ENCODE measurements around the gene TVP23C. TPM values are rescaled to one million over a fixed set of nuclear protein-coding genes. Genes with fewer than 3 reads are reported as not detected.

The TVP23C gene
- total and polyA plus RNA-seq, 2 of the 8 experiments (the other 6 are each of a cell fraction or from before 2014, with no cell fraction given), result 2.9 to 9.6 TPM

- H3K79me2 ChIP-seq (ENCODE audit: control insufficient read depth in 1 of 2, insufficient read depth in 2 of 2, low read length in 2 of 2), result no peaks in the 10 kb centered on the region
- FAIRE-seq (no peak), DNase-seq (ENCODE audit: low read depth in 1 of 2, low spot score in 2 of 2) (no peak)
- no peak overlapping the region for H2BK20ac ChIP-seq (ENCODE audit: low read length)
- 94% methylated on average over 2 of the region's 2 CpGs; no CpG with 5 or more reads in 1 of the 2 experiments for WGBS, 2 experiments (ENCODE audit: extremely low coverage in 1 of 2, insufficient coverage in 1 of 2, insufficient read length in 1 of 2, insufficient replicate concordance in 2 of 2, low coverage in 1 of 2, low lambda C conversion rate in 2 of 2, missing lambda C conversion rate in 1 of 2)
- no peak overlapping the region for H3K4me2 ChIP-seq (ENCODE audit: insufficient read depth in 1 of 2, low read depth in 2 of 2, low read length in 2 of 2)
- no peaks in the 10 kb centered on the region for H3K4me1 ChIP-seq (replicated peaks in 1 of 4; ENCODE audit: control insufficient read depth in 3 of 4, insufficient read depth in 4 of 4, low read length in 3 of 4)
- H3K4me3 ChIP-seq (ENCODE audit: extremely low read depth in 1 of 4, insufficient read depth in 2 of 4, low read depth in 3 of 4, low read length in 4 of 4), result no peak overlapping the region
- POLR2A ChIA-PET (ENCODE audit: partially characterized antibody), result interaction anchor here (0.7 kb wide), 1 partner anchor 30 kb away, joined by 3 read pairs; no protein-coding TSS in a partner anchor
- H3K9ac ChIP-seq (replicated peaks in 1 of 4; ENCODE audit: extremely low read depth in 1 of 4, low read depth in 3 of 4, low read length in 3 of 4), result no peak overlapping the region
- H3K27me3 ChIP-seq (replicated peaks in 1 of 4; ENCODE audit: control insufficient read depth in 3 of 4, extremely low read depth in 1 of 4, insufficient read depth in 3 of 4, low read length in 3 of 4), result no peaks in the 10 kb centered on the region
- no peak overlapping the region for H3K18ac ChIP-seq (ENCODE audit: extremely low read depth, low read length)
- peaks cover 2% of the 10 kb centered on the region; the same call in 1 of the 2 replicates for H3K79me1 ChIP-seq (ENCODE audit: low read depth, low read length)
- no peak overlapping the region for H4K5ac ChIP-seq (ENCODE audit: insufficient read length, low read depth, low read length)
- H2BK15ac ChIP-seq (ENCODE audit: low read length), result no peak overlapping the region
- H3K9me3 ChIP-seq (ENCODE audit: insufficient read depth in 2 of 2, low read depth in 1 of 2, low read length in 1 of 2), result no peaks in the 10 kb centered on the region
- H4K8ac ChIP-seq (ENCODE audit: extremely low read depth, insufficient read depth, low read length), result no peak overlapping the region
- no peak overlapping the region for H3K14ac ChIP-seq (ENCODE audit: insufficient read length)
- no peak overlapping the region for H3K56ac ChIP-seq (replicated peaks; ENCODE audit: insufficient read length, low read depth, low read length)
- no peaks in the 10 kb centered on the region for H3K23me2 ChIP-seq (ENCODE audit: low read depth, low read length)
- CTCF ChIA-PET (ENCODE audit: partially characterized antibody), result interaction anchor here (1.0 to 1.4 kb wide), 2 partner anchors 8 to 129 kb away, joined by 3 to 6 read pairs; no protein-coding TSS in a partner anchor
- no peak overlapping the region for H3K23ac ChIP-seq (ENCODE audit: insufficient read length)
- no peak for TF ChIP-seq TCF12 (IDR thresholded peaks at IDR 0.05; ENCODE audit: low read depth, low read length)
- TF ChIP-seq SP1 (IDR thresholded peaks at IDR 0.05; ENCODE audit: low read depth, low read length), result no peak
- no peak for TF ChIP-seq BACH1 (IDR thresholded peaks at IDR 0.05; ENCODE audit: low read length)
- no peak for TF ChIP-seq ASH2L (IDR thresholded peaks at IDR 0.05; ENCODE audit: low read length)
- TF ChIP-seq BCL11A (IDR thresholded peaks at IDR 0.05; ENCODE audit: low read depth in 2 of 2, low read length in 2 of 2), result no peak
- TF ChIP-seq JUND (IDR thresholded peaks at IDR 0.05; ENCODE audit: low read length), result no peak
- no peak for TF ChIP-seq TEAD4 (IDR thresholded peaks at IDR 0.05; ENCODE audit: low read depth, low read length)
- no peak for TF ChIP-seq CTCF (IDR thresholded peaks at IDR 0.05; ENCODE audit: control extremely low read depth in 1 of 3, insufficient read depth in 1 of 3, low read depth in 1 of 3, low read length in 3 of 3)
- no peak for TF ChIP-seq EP300 (IDR thresholded peaks at IDR 0.05; ENCODE audit: borderline replicate concordance in 1 of 2, low read depth in 2 of 2, low read length in 2 of 2)
- no peak for TF ChIP-seq SUZ12 (IDR thresholded peaks at IDR 0.05; ENCODE audit: low read length)
- H2BK120ac ChIP-seq (replicated peaks; ENCODE audit: low read depth, low read length), result no peak overlapping the region
- H2BK5ac ChIP-seq (ENCODE audit: low read depth, low read length), result no peak overlapping the region
- H4K20me1 ChIP-seq (replicated peaks in 1 of 2; ENCODE audit: control insufficient read depth in 1 of 2, insufficient read depth in 2 of 2, low read length in 2 of 2), result peaks cover 0 to 2% of the 10 kb centered on the region in 2 experiments
- no peak overlapping the region for H3K4ac ChIP-seq (replicated peaks; ENCODE audit: insufficient read length, low read depth, low read length)
- no peak overlapping the region for H3K27ac ChIP-seq (ENCODE audit: low read depth, low read length)
- H2BK12ac ChIP-seq (ENCODE audit: low read depth, low read length), result no peak overlapping the region
- no peak overlapping the region for H4K91ac ChIP-seq (replicated peaks; ENCODE audit: insufficient read length, low read length)
- no peak overlapping the region for H2AFZ ChIP-seq (ENCODE audit: low read length)
- H2AK5ac ChIP-seq (ENCODE audit: low read depth, low read length), result no peak overlapping the region
- H3K36me3 ChIP-seq (ENCODE audit: control insufficient read depth in 2 of 4, insufficient read depth in 4 of 4, low read length in 3 of 4), result peaks cover 0 to 14% (median 6%) of the 10 kb centered on the region in 4 experiments; a peak in 5 of 8 replicates
Observed at GRCh38 chr17:15511142-15511541, 52.1 kb downstream of the TVP23C start.
